ENCODE measurements around the gene MPZL2.

Gene MPZL2

GRCh38 chr11:118241764-118242098, 22.4 kb downstream of the MPZL2 start:
- no peak for DNase-seq (ENCODE audit: low read depth)

GRCh38 chr11:118240999-118241763, 22.9 kb downstream of the MPZL2 start:
- DNase-seq (ENCODE audit: low read depth) = no peak

GRCh38 chr11:118239509-118240205, 24.4 kb downstream of the MPZL2 start:
- DNase-seq (ENCODE audit: low read depth) = no peak

- no peak for DNase-seq (ENCODE audit: low read depth)
These were observed 25.2 kb downstream of the MPZL2 start for GRCh38 chr11:118238929-118239328.

- no peak for DNase-seq (ENCODE audit: low read depth)
These were observed 25.7 kb downstream of the MPZL2 start for GRCh38 chr11:118238421-118238820.

GRCh38 chr11:118236170-118236569, 27.9 kb downstream of the MPZL2 start:
- no peak for DNase-seq (ENCODE audit: low read depth)

GRCh38 chr11:118234833-118235232, 29.3 kb downstream of the MPZL2 start:
- no peak for DNase-seq (ENCODE audit: low read depth)

GRCh38 chr11:118233850-118234249, 30.2 kb downstream of the MPZL2 start:
- no peak for DNase-seq (ENCODE audit: low read depth)

GRCh38 chr11:118233377-118233776, 30.7 kb downstream of the MPZL2 start:
- no peak for DNase-seq (ENCODE audit: low read depth)

GRCh38 chr11:118232659-118233058, 31.4 kb downstream of the MPZL2 start:
- DNase-seq (ENCODE audit: low read depth) = no peak

GRCh38 chr11:118231461-118231860, 32.6 kb downstream of the MPZL2 start:
- no peak for DNase-seq (ENCODE audit: low read depth)

GRCh38 chr11:118230088-118230487, 34.0 kb downstream of the MPZL2 start:
- no peak for DNase-seq (ENCODE audit: low read depth)

- DNase-seq (ENCODE audit: low read depth) = no peak
These were observed 34.7 kb downstream of the MPZL2 start for GRCh38 chr11:118229274-118229847.

- no peak for DNase-seq (ENCODE audit: low read depth)
These were observed 36.0 kb downstream of the MPZL2 start for GRCh38 chr11:118227865-118228785.

- DNase-seq (ENCODE audit: low read depth) = no peak
These were observed 37.3 kb downstream of the MPZL2 start for GRCh38 chr11:118226781-118227180.

- no peak for DNase-seq (ENCODE audit: low read depth)
These were observed 37.8 kb downstream of the MPZL2 start for GRCh38 chr11:118226296-118226695.

GRCh38 chr11:118224511-118225188, 39.4 kb downstream of the MPZL2 start, which contains the start of gene JAML:
JAML (minus strand) TSS chr11:118225011; CDS start chr11:118214866, 10,145 bp downstream.
- no peak for DNase-seq (ENCODE audit: low read depth)

GRCh38 chr11:118223992-118224391, 40.1 kb downstream of the MPZL2 start:
- no peak for DNase-seq (ENCODE audit: low read depth)

GRCh38 chr11:118223570-118223969, 40.5 kb downstream of the MPZL2 start:
- no peak for DNase-seq (ENCODE audit: low read depth)

GRCh38 chr11:118222437-118222836, 41.7 kb downstream of the MPZL2 start:
- DNase-seq (ENCODE audit: low read depth) = no peak

- DNase-seq (ENCODE audit: low read depth) = no peak
These were observed 42.7 kb downstream of the MPZL2 start for GRCh38 chr11:118221419-118221818.

- DNase-seq (ENCODE audit: low read depth) = no peak
These were observed 44.4 kb downstream of the MPZL2 start for GRCh38 chr11:118219732-118220131.

Data from stimulated activated CD8-positive, alpha-beta memory T cell treated with anti-CD3 and anti-CD28 coated beads, Interleukin-15, amount 100 ng/mL, for 24 hours (primary cell).